PFSK-1 (cell line): ENCODE measurements around the gene NR2F1.

ENCODE experiments used
- FOXP2 ChIP-seq: optimal IDR thresholded peaks from 2 replicates; pipeline ENCODE3; 2011; ENCODE audit warnings: borderline replicate concordance, control low read depth, inconsistent platforms; ENCODE audit not compliant: insufficient read depth; ENCODE audit errors: extremely low read length, extremely low read depth
- POLR2AphosphoS5 ChIP-seq: IDR thresholded peaks from 2 replicates; pipeline ENCODE4 v1.6.1; 2012; ENCODE audit warnings: low read depth, mild to moderate bottlenecking, control low read depth, low read length, moderate library complexity
- SIN3A ChIP-seq: IDR thresholded peaks from 2 replicates; pipeline ENCODE4 v1.6.1; 2012; ENCODE audit warnings: mild to moderate bottlenecking, low read length, moderate library complexity, borderline replicate concordance; ENCODE audit not compliant: insufficient read depth
- TAF1 ChIP-seq: IDR thresholded peaks from 2 replicates; pipeline ENCODE4 v1.6.1; 2012; ENCODE audit warnings: low read length, control low read depth, borderline replicate concordance; ENCODE audit not compliant: insufficient read depth
- TF ChIP-seq, protein P1 (sequence below), 2 experiments: IDR thresholded peaks; 2 replicates each; pipeline versions ENCODE4 v1.6.1 to v1.8.0; 2011 to 2012; ENCODE audit warnings: low read depth in 2 of 2, low read length in 2 of 2, control low read depth in 1 of 2, inconsistent platforms in 1 of 2, mild to moderate bottlenecking in 1 of 2, moderate library complexity in 1 of 2; ENCODE audit not compliant: insufficient read depth in 1 of 2

The NR2F1 gene

DNA sequence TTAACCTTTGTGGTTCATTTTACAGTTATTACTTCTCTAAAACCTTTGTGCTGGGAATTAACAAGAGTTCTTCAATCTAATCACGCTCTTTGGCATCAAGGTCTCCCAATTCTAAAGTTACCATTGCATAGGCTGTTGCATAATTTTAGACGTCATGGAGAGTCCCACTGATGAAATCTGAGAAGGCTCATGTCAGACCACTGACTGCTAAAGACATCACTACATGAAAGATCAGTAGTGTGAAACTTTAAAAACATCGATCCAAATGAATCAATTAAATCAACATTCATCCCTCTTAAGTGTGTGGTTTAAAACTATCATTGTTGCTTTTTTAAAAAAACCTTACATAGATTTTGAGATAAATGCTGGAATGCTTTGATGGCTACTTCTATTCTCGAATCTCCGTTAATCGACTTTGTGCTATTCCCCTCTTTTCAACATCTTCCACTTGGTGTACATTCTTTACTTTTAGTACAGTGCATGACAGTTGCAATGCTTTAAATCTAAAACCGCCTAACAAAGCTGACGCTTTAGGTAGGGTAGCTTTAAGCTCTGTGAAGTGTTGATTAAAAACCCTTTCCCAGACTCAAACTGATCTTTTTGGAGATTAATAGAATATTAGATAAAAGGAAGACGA, 33.6 kb downstream of the NR2F1 start:
- TF ChIP-seq TAF1 (no peak), SIN3A (no peak), FOXP2 (no peak), POLR2AphosphoS5 (no peak)
- TF ChIP-seq, protein P1, sequence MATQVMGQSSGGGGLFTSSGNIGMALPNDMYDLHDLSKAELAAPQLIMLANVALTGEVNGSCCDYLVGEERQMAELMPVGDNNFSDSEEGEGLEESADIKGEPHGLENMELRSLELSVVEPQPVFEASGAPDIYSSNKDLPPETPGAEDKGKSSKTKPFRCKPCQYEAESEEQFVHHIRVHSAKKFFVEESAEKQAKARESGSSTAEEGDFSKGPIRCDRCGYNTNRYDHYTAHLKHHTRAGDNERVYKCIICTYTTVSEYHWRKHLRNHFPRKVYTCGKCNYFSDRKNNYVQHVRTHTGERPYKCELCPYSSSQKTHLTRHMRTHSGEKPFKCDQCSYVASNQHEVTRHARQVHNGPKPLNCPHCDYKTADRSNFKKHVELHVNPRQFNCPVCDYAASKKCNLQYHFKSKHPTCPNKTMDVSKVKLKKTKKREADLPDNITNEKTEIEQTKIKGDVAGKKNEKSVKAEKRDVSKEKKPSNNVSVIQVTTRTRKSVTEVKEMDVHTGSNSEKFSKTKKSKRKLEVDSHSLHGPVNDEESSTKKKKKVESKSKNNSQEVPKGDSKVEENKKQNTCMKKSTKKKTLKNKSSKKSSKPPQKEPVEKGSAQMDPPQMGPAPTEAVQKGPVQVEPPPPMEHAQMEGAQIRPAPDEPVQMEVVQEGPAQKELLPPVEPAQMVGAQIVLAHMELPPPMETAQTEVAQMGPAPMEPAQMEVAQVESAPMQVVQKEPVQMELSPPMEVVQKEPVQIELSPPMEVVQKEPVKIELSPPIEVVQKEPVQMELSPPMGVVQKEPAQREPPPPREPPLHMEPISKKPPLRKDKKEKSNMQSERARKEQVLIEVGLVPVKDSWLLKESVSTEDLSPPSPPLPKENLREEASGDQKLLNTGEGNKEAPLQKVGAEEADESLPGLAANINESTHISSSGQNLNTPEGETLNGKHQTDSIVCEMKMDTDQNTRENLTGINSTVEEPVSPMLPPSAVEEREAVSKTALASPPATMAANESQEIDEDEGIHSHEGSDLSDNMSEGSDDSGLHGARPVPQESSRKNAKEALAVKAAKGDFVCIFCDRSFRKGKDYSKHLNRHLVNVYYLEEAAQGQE (IDR thresholded peaks at IDR 0.05; ENCODE audit: insufficient read depth in 1 of 2, low read depth in 2 of 2, low read length in 2 of 2), result no peak

DNA sequence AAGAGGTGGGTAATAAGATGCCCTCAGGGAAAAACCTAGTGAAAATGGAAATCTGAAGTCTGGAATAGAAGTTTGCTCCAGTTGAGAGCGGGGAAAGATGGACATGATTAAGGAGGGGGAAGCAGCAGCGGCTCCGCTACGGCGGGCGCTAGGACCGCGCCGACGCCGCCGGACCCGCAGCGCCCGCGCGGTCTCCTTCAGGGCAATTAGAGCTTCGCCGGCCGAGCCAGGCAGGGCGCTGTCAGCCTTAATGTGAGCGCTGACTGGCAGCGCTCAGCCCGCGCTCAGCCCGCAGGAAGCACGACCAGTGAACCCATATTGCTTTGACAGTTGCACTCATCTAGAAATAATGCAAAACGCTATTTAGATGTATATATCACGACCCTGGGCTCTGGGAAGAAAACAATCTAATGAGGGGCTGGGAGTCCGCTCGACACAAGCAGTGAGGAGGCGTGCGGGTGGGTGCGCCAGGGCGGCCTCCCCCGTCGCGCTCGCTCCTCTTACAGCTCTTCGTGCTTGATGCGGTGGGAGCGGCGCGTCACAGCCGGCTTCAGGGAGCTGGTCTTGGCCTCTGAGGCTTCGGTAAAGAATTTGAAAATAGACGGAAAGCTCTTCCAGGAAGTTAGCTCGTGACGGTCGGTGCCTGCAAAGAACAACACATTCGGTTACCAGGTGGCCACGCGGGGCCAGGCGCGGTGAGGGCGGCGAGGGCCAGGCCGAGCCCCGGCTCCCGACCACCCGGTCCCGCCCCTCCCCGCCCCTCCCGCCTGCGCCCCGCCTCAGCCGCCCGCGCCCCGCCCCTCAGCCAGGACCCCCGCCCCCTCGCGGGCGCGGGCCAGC, 37.7 kb downstream of the NR2F1 start:
- peak; percentile 23 for TF ChIP-seq FOXP2
- TF ChIP-seq POLR2AphosphoS5, result no peak
- no peak for TF ChIP-seq TAF1
- TF ChIP-seq, protein P1 (IDR thresholded peaks at IDR 0.05; ENCODE audit: insufficient read depth in 1 of 2, low read depth in 2 of 2, low read length in 2 of 2), result peak in 1 of 2 experiments; percentile 41; a peak in 1 of 4 replicates
- TF ChIP-seq SIN3A, result no peak; the same call in 1 of the 2 replicates

DNA sequence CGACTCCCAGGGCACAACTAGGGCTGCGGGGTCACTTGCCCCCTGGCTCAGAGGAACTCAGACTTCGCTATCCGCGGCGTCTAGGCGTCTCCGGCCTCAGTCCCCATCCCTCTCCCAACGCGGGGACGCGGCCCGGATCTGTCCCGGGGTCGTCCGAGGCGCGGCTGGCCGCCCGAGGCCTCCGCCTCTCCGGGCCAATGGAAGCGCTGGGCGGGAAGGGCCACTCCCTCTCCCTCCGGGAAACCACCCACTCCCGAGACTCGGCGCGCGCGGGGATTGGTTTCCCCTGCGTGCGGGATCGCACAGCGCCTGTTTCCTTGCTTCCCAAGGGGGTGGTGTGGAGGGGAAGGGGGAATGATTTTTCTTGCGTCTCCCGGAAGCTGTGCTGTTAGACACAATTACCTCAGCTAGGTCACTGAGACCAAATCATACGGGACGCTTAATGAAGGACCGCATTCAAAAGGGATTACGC, 38.3 kb downstream of the NR2F1 start:
- TF ChIP-seq, protein P1 (IDR thresholded peaks at IDR 0.05; ENCODE audit: insufficient read depth in 1 of 2, low read depth in 2 of 2, low read length in 2 of 2), result no peak
- TF ChIP-seq SIN3A, result no peak
- TF ChIP-seq POLR2AphosphoS5, result no peak
- TF ChIP-seq FOXP2, result no peak
- TF ChIP-seq TAF1, result no peak

DNA sequence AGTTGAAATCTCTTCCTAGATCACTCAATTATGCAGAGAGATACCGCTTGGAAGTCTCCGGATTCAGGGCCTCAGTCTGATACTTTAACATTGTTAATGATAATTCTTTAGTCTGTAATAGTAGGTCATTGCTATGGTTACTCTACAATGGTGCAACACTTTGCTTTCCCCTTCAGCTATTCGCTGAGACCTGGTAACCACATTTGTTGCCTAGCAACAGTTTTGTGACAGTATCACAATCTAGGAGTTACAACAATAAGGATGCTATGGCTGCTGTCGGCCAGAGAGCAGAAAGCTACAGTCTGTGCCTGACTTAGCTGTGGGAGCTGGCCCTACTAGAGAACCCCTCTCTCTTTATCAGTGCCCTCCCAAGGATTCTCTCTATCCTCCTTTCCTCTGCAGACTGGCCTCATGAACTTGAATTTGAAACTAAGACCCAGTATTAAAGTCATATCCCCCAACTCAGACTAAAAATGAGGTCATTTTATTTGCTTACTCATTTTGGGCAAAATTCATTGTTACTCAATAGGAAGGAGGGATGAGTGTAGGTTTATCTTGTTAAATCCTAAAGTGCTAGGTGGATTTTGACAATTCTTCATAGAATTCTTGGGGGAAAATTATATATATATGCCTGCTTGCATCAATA, 39.3 kb downstream of the NR2F1 start:
- TF ChIP-seq POLR2AphosphoS5 (no peak), TAF1 (no peak), FOXP2 (no peak)

DNA sequence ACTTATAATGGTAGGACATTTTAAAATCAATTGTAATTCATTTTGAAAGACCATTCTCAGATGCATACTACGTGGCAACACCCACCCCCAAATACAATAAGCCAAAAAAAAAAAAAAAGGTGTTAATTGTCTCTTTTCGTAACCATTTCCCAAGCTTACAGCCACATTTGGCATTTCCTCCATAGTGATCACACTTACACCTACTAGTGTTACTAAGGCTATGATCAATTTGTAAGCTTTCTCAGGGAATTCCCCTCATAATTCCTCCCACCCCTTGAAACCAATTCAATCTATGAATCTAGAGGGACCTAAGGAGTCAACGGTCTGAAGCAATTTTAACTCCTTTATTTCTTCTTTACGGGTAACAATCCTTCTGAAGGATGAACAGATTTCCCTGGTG, 40.1 kb downstream of the NR2F1 start:
- no peak for TF ChIP-seq TAF1
- TF ChIP-seq SIN3A, result no peak
- no peak for TF ChIP-seq POLR2AphosphoS5
- TF ChIP-seq FOXP2, result no peak
